ENCODE measurements around the gene ACOT7. TPM values are rescaled to one million over a fixed set of nuclear protein-coding genes. Genes with fewer than 3 reads are reported as not detected.

ACOT7 gene
- total and polyA plus RNA-seq, 3 donors from 2014 or later: 50.3 to 72.8 (median 52.5) TPM

DNA sequence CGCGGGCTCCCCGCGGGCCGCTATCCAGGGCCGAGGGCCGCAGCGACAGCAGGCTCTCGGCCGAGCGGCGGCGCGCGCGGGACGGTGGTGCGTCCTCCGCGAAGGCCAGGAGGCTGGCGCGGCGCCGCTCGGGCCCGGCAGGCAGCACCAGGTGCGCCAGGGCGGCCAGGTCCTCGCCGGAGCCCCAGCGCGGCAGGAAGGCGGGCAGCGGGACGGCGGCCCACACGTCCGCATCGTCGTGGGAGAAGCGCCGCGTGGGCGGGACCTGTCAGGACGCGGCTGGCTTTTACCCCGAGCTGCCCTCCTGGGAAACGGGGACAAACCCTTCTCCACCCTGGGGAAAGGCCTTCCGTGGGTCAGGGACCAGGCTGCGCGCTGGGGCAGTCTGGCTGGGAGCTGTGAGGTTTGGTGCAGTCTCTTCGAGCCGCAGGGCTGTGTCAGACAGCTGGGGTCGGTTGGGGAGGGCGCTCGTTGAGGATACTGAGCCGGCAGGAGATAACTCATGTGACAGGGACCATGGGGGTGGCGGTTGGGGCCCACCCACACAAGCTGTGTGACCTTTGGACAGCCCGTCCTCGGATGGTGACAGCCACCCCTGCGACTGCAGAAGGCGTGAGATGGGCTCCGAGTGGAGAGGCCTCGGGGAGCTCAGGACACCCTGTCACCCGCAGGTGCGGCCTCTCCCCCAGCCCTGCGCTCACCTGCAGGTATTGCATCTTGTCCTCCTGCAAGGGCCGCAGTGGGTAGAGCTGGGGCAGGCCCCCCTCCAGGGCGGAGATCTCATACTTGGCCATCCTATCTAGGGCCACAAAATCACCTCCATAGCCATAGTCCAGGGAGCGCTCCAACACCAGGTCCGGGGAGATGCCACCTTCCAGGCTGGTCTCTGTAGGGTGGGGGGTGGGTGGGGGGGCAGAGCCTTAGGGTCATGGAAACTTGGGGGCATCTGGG, 143.6 kb downstream of the ACOT7 start:
- H3K27me3 ChIP-seq: no peaks in the 10 kb centered on the region
- no peak for DNase-seq
- H3K27ac ChIP-seq: no peak overlapping the region
- H3K36me3 ChIP-seq (ENCODE audit: low read depth, missing control alignments): no peaks in the 10 kb centered on the region
- intact Hi-C loops (cut with DNase I; ENCODE audit: low total_unique reads): loop anchor here (5.0 to 10.0 kb wide), 3 partner anchors 92 to 195 kb away; no protein-coding TSS in a partner anchor
- no peak overlapping the region for H3K4me3 ChIP-seq
- no peaks in the 10 kb centered on the region for H3K9me3 ChIP-seq
- peaks cover 3% of the 10 kb centered on the region for H3K4me1 ChIP-seq
- 35 to 40% methylated on average over 4 to 69 of the region's 71 CpGs for WGBS, 2 donors
- TF ChIP-seq POLR2A (IDR thresholded peaks at IDR 0.05) (no peak), CTCF (IDR thresholded peaks at IDR 0.05) (no peak)

DNA sequence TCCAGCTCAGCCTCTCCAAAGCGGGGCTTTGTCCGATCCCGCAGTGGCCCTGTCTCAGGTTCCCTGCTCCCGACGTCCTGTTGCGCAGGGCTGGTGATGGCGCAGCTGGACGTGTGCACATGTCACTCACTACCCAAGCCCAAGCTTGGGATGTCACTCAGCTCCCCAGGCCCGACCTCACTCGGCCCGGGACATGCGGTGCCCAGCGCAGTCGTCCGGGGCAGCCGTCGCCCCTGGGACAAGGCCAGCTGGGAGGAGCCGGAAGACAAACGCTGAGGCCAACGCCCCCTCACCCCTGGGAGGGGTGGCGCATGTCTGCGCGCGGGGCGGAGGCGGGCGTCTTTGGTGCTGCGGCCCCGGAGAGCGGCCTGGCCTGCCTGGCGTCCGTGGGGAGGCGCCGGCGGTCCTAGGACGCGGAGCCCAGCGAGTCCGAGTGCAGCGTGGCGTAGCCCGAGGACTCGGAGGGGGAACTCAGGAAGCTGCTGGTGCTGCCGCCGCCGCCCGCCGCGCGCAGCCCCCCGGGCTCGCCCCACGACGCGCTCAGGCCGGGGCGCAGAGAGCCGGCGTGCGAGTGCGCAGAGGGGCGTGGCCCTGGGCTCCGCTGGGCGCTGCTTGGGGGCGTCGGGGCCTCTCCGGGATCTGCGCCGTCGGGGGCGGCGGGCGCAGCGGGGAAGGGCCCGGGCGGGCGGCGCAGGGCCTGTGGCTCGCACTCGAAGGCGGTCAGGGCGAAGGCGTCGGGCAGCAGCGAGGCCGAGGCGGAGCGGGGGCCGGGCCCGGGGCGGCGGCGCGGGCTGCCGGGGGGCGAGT, 144.4 kb downstream of the ACOT7 start:
- intact Hi-C loops (cut with DNase I; ENCODE audit: low total_unique reads): loop anchor here (5.0 to 10.0 kb wide), 3 partner anchors 93 to 194 kb away; no protein-coding TSS in a partner anchor
- no peaks in the 10 kb centered on the region for H3K27me3 ChIP-seq
- peaks cover 3% of the 10 kb centered on the region for H3K4me1 ChIP-seq
- H3K9me3 ChIP-seq: no peaks in the 10 kb centered on the region
- no peak overlapping the region for H3K27ac ChIP-seq
- no peaks in the 10 kb centered on the region for H3K36me3 ChIP-seq (ENCODE audit: low read depth, missing control alignments)
- no peak for TF ChIP-seq POLR2A (IDR thresholded peaks at IDR 0.05)
- TF ChIP-seq CTCF (IDR thresholded peaks at IDR 0.05): no peak
- peak; percentile 43 for DNase-seq
- H3K4me3 ChIP-seq: peak overlapping the region; percentile 21 to 48
- 11% methylated on average over 74 of the region's 96 CpGs; no CpG with 5 or more reads in 1 of the 2 donors for WGBS, 2 donors

- Histone ChIP-seq H3K27me3 (no peaks in the 10 kb centered on the region), H3K4me1 (peaks cover 3% of the 10 kb centered on the region), H3K9me3 (no peaks in the 10 kb centered on the region), H3K27ac (no peak overlapping the region), H3K4me3 (no peak overlapping the region), H3K36me3 (ENCODE audit: low read depth, missing control alignments) (no peaks in the 10 kb centered on the region)
- TF ChIP-seq CTCF (IDR thresholded peaks at IDR 0.05): no peak
- TF ChIP-seq POLR2A (IDR thresholded peaks at IDR 0.05): no peak
- WGBS, 2 donors: 54 to 55% methylated on average over 9 to 12 of the region's 14 CpGs
- no peak for DNase-seq
- intact Hi-C loops (cut with DNase I; ENCODE audit: low total_unique reads): loop anchor here (5.0 to 10.0 kb wide), 3 partner anchors 94 to 193 kb away; no protein-coding TSS in a partner anchor
These were observed 145.3 kb downstream of the ACOT7 start for GRCh38 chr1:6248161-6248776.

DNA sequence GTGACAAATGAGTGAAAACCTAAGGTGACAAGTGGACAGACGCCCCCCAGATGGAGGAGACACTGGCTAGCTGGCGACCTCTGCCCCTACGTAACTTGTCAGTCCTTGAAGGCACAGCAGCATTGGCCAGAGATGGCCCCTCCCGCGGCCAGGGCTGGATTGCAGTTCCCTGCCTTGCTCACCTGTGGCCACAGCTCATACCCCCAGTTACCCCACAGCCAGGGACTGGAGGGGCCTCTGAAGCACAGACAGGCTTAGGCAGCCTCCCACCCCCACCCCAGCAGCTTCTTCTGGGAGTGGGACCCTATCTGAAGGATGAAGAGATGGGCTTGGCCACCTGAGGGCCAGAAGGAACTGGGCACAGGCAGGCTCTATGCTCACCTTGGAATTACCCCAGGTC, 145.9 kb downstream of the ACOT7 start:
- H3K4me3 ChIP-seq: no peak overlapping the region
- intact Hi-C loops (cut with DNase I; ENCODE audit: low total_unique reads): loop anchor here (5.0 to 10.0 kb wide), 3 partner anchors 95 to 193 kb away; no protein-coding TSS in a partner anchor
- no peak for DNase-seq
- H3K27ac ChIP-seq: no peak overlapping the region
- TF ChIP-seq CTCF (IDR thresholded peaks at IDR 0.05) (no peak), POLR2A (IDR thresholded peaks at IDR 0.05) (no peak)
- H3K27me3 ChIP-seq: no peaks in the 10 kb centered on the region
- H3K36me3 ChIP-seq (ENCODE audit: low read depth, missing control alignments): no peaks in the 10 kb centered on the region
- H3K9me3 ChIP-seq: no peaks in the 10 kb centered on the region
- H3K4me1 ChIP-seq: peaks cover 3% of the 10 kb centered on the region
- 79 to 86% methylated on average over 3 to 5 of the region's 5 CpGs for WGBS, 2 donors

All from testis (tissue), 3 donors.